Large intestine (tissue), 3 donors: ENCODE data around the gene BCAS1. TPM values are rescaled to one million over a fixed set of nuclear protein-coding genes. Genes with fewer than 3 reads are reported as not detected.
"Not testable (repeated sequence)": the region's sequence is repeated elsewhere in the genome, so short reads cannot be mapped to it uniquely, and the experiment has no call there.

Experiments
- DNase-seq, 2 donors: peaks; one replicate each; pipeline versions ENCODE4 v3.0.0 to v3.0.0-alpha.2; 2013
- H3K27ac ChIP-seq: one replicate; pipeline ENCODE4 v1.5.1; 2013; ENCODE audit warnings: low read length
- H3K27me3 ChIP-seq: 2 replicates; pipeline ENCODE4 v1.6.1; 2013; ENCODE audit warnings: low read length; ENCODE audit not compliant: control insufficient read depth, insufficient read depth
- H3K36me3 ChIP-seq: 2 replicates; pipeline ENCODE4 v1.6.1; 2013; ENCODE audit warnings: low read length; ENCODE audit not compliant: control insufficient read depth, insufficient read depth
- H3K4me1 ChIP-seq: one replicate; pipeline ENCODE4 v1.6.1; 2013; ENCODE audit warnings: low read length; ENCODE audit not compliant: control insufficient read depth, insufficient read depth
- H3K4me3 ChIP-seq: one replicate; pipeline ENCODE4 v1.5.1; 2013; ENCODE audit warnings: low read length
- H3K9me3 ChIP-seq: one replicate; pipeline ENCODE4 v1.6.1; 2013; ENCODE audit warnings: mild to moderate bottlenecking, low read depth, low read length, moderate library complexity; ENCODE audit not compliant: control insufficient read depth
- WGBS: methylation state at CpG from one replicate; pipeline ENCODE4 v1.1.5; 2013; ENCODE audit warnings: low lambda C conversion rate; ENCODE audit not compliant: insufficient coverage; 5-methylcytosine and 5-hydroxymethylcytosine counted together
- polyA plus RNA-seq: library from polyadenylated mRNA; unstranded; fragments of 120-200 nt; gene quantifications from one replicate; pipeline ENCODE4 v1.2.1, GENCODE V29; 2013

Gene BCAS1
- polyA plus RNA-seq, 1 donor = 29.2 TPM

- DNase-seq = no peak
- Histone ChIP-seq H3K9me3 (no peaks in the 10 kb centered on the region), H3K4me3 (no peak overlapping the region), H3K4me1 (peaks cover 6% of the 10 kb centered on the region), H3K27ac (no peak overlapping the region), H3K27me3 (no peaks in the 10 kb centered on the region), H3K36me3 (no peaks in the 10 kb centered on the region)
- 100% methylated on average over 1 of the region's 5 CpGs for WGBS
Measured at GRCh38 chr20:53937929-53938367, 132.4 kb downstream of the BCAS1 start.

- no peak overlapping the region for H3K27ac ChIP-seq
- WGBS = 60% methylated on average over 1 of the region's 5 CpGs
- H3K36me3 ChIP-seq = no peaks in the 10 kb centered on the region
- peaks cover 6% of the 10 kb centered on the region for H3K4me1 ChIP-seq
- no peaks in the 10 kb centered on the region for H3K9me3 ChIP-seq
- H3K27me3 ChIP-seq = no peaks in the 10 kb centered on the region
- DNase-seq = peak in 1 of 2 donors; percentile 55
- H3K4me3 ChIP-seq = no peak overlapping the region
Measured at GRCh38 chr20:53937339-53937741, 133.1 kb downstream of the BCAS1 start.

GRCh38 chr20:53935344-53936084 is 134.9 kb downstream of the BCAS1 start:
- no peaks in the 10 kb centered on the region for H3K36me3 ChIP-seq
- peaks cover 6% of the 10 kb centered on the region for H3K4me1 ChIP-seq
- DNase-seq = no peak
- H3K27me3 ChIP-seq = no peaks in the 10 kb centered on the region
- H3K9me3 ChIP-seq = no peaks in the 10 kb centered on the region
- 100% methylated on average over 1 of the region's 5 CpGs for WGBS
- H3K27ac ChIP-seq = no peak overlapping the region
- no peak overlapping the region for H3K4me3 ChIP-seq

- H3K36me3 ChIP-seq = no peaks in the 10 kb centered on the region
- no peaks in the 10 kb centered on the region for H3K27me3 ChIP-seq
- no peaks in the 10 kb centered on the region for H3K9me3 ChIP-seq
- no peak overlapping the region for H3K4me3 ChIP-seq
- H3K27ac ChIP-seq = peak overlapping the region; percentile 35
- peaks cover 3% of the 10 kb centered on the region for H3K4me1 ChIP-seq
- WGBS = 67% methylated on average over 2 of the region's 6 CpGs
- no peak for DNase-seq
Measured at GRCh38 chr20:53934421-53935343, 135.7 kb downstream of the BCAS1 start.

GRCh38 chr20:53933232-53933846 is 137.1 kb downstream of the BCAS1 start:
- Histone ChIP-seq H3K27ac (no peak overlapping the region), H3K4me3 (no peak overlapping the region), H3K9me3 (no peaks in the 10 kb centered on the region), H3K27me3 (no peaks in the 10 kb centered on the region), H3K36me3 (no peaks in the 10 kb centered on the region), H3K4me1 (peaks cover 3% of the 10 kb centered on the region)
- no CpG with 5 or more reads among the region's 2 CpGs for WGBS
- DNase-seq = no peak

- not testable (repeated sequence) for H3K9me3 ChIP-seq, DNase-seq, H3K27ac ChIP-seq, H3K36me3 ChIP-seq, H3K4me3 ChIP-seq, H3K4me1 ChIP-seq, H3K27me3 ChIP-seq
- 96% methylated on average over 2 of the region's 5 CpGs for WGBS
Measured at GRCh38 chr20:53932655-53933192, 137.7 kb downstream of the BCAS1 start.

GRCh38 chr20:53931597-53931996 is 138.8 kb downstream of the BCAS1 start:
- no peak for DNase-seq
- H3K27ac ChIP-seq = no peak overlapping the region
- H3K36me3 ChIP-seq = no peaks in the 10 kb centered on the region
- H3K4me3 ChIP-seq = no peak overlapping the region
- peaks cover 2% of the 10 kb centered on the region for H3K4me1 ChIP-seq
- no CpG with 5 or more reads among the region's 1 CpG for WGBS
- H3K27me3 ChIP-seq = no peaks in the 10 kb centered on the region
- H3K9me3 ChIP-seq = no peaks in the 10 kb centered on the region

- no peak for DNase-seq
- 87% methylated on average over 3 of the region's 3 CpGs for WGBS
- no peaks in the 10 kb centered on the region for H3K9me3 ChIP-seq
- peaks cover 8% of the 10 kb centered on the region for H3K4me1 ChIP-seq
- H3K27ac ChIP-seq = no peak overlapping the region
- no peaks in the 10 kb centered on the region for H3K27me3 ChIP-seq
- H3K36me3 ChIP-seq = no peaks in the 10 kb centered on the region
- no peak overlapping the region for H3K4me3 ChIP-seq
Measured at GRCh38 chr20:53930651-53931504, 139.5 kb downstream of the BCAS1 start.

- peak in 1 of 2 donors; percentile 30 for DNase-seq
- H3K27me3 ChIP-seq = no peaks in the 10 kb centered on the region
- 80% methylated on average over 1 of the region's 6 CpGs for WGBS
- peaks cover 8% of the 10 kb centered on the region for H3K4me1 ChIP-seq
- no peaks in the 10 kb centered on the region for H3K9me3 ChIP-seq
- H3K27ac ChIP-seq = no peak overlapping the region
- H3K4me3 ChIP-seq = no peak overlapping the region
- no peaks in the 10 kb centered on the region for H3K36me3 ChIP-seq
Measured at GRCh38 chr20:53929974-53930650, 140.3 kb downstream of the BCAS1 start.
